Neural progenitor cell (in vitro differentiated cells): ENCODE data around the gene LRRC37A.

Experiments
- CTCF ChIP-seq: fragments of 200-600 bp; sonication (generic); IDR thresholded peaks from 2 replicates; pipeline ENCODE4 v1.5.1; 2017; ENCODE audit warnings: antibody characterized with exemption, mild to moderate bottlenecking
- EZH2 ChIP-seq: fragments of 200-600 bp; sonication (generic); IDR thresholded peaks from 2 replicates; pipeline ENCODE4 v1.6.1; 2017; ENCODE audit warnings: antibody characterized with exemption, mild to moderate bottlenecking, moderate library complexity

- no peak for TF ChIP-seq CTCF
- no peak for TF ChIP-seq EZH2
These were observed 24.9 kb upstream of the LRRC37A start for GRCh38 chr17:46270032-46270431.
